CD14-positive monocyte (primary cell): Measurements from ENCODE around the gene ELANE. TPM values are rescaled to one million over a fixed set of nuclear protein-coding genes. Genes with fewer than 3 reads are reported as not detected.

Source experiments
- DNase-seq, 3 donors: peaks; one replicate each; pipeline ENCODE4 v3.0.0-alpha.2; 2011 to 2022
- H2AFZ ChIP-seq: 2 replicates; pipeline ENCODE4 v1.6.0; 2012; ENCODE audit warnings: mild to moderate bottlenecking, low read depth, low read length, inconsistent platforms; ENCODE audit not compliant: insufficient read depth, poor library complexity, severe bottlenecking
- H3K27ac ChIP-seq, 2 donors: 1 replicate in 1 of 2; 2 replicates in 1 of 2; pipeline ENCODE4 v1.5.1; 2012 to 2013; ENCODE audit warnings: low read length in 2 of 2, control low read depth in 1 of 2, inconsistent platforms in 1 of 2, low read depth in 1 of 2, mild to moderate bottlenecking in 1 of 2
- H3K27me3 ChIP-seq, 2 donors: one replicate each; pipeline versions ENCODE4 v1.6.0 to v1.6.1; 2011 to 2013; ENCODE audit warnings: low read length in 2 of 2; ENCODE audit not compliant: control insufficient read depth in 2 of 2, insufficient read depth in 2 of 2
- H3K36me3 ChIP-seq, 2 donors: replicated peaks in 1 of 2; 1 replicate in 1 of 2; 2 replicates in 1 of 2; pipeline versions ENCODE4 v1.5.1 to v1.6.1; 2012 to 2013; ENCODE audit warnings: low read length in 2 of 2, control low read depth in 1 of 2, inconsistent platforms in 1 of 2, mild to moderate bottlenecking in 1 of 2; ENCODE audit not compliant: insufficient read depth in 2 of 2, control insufficient read depth in 1 of 2
- H3K4me1 ChIP-seq, 2 donors: 1 replicate in 1 of 2; 2 replicates in 1 of 2; pipeline versions ENCODE4 v1.5.1 to v1.6.1; 2012 to 2013; ENCODE audit warnings: low read length in 2 of 2, control low read depth in 1 of 2, inconsistent platforms in 1 of 2, mild to moderate bottlenecking in 1 of 2, moderate library complexity in 1 of 2; ENCODE audit not compliant: insufficient read depth in 2 of 2, control insufficient read depth in 1 of 2
- H3K4me2 ChIP-seq: replicated peaks from 2 replicates; pipeline ENCODE3; 2012; ENCODE audit warnings: low read length, moderate library complexity, mild to moderate bottlenecking; ENCODE audit not compliant: poor library complexity, severe bottlenecking; ENCODE audit errors: extremely low read depth
- H3K4me3 ChIP-seq, 3 experiments: fragments of 200-600 bp in 1 of 3; sonication (generic) in 1 of 3; replicated peaks in 1 of 3; 1 replicate in 2 of 3; 2 replicates in 1 of 3; pipeline ENCODE4 v1.5.1; 2011 to 2013; ENCODE audit warnings: low read length in 3 of 3, mild to moderate bottlenecking in 3 of 3, control low read depth in 2 of 3, low read depth in 2 of 3, inconsistent platforms in 1 of 3, moderate library complexity in 1 of 3
- H3K79me2 ChIP-seq: 2 replicates; pipeline ENCODE4 v1.6.0; 2012; ENCODE audit warnings: mild to moderate bottlenecking, control low read depth, inconsistent platforms, low read length, moderate library complexity; ENCODE audit not compliant: insufficient read depth
- H3K9ac ChIP-seq: 2 replicates; pipeline ENCODE4 v1.6.0; 2017; ENCODE audit warnings: low read length, mild to moderate bottlenecking; ENCODE audit not compliant: insufficient read depth, poor library complexity, severe bottlenecking
- H3K9me3 ChIP-seq, 2 donors: replicated peaks in 1 of 2; 1 replicate in 1 of 2; 2 replicates in 1 of 2; pipeline versions ENCODE4 v1.5.1 to v1.6.1; 2012 to 2013; ENCODE audit warnings: low read length in 2 of 2, control low read depth in 1 of 2; ENCODE audit not compliant: control insufficient read depth in 1 of 2, insufficient read depth in 1 of 2
- H4K20me1 ChIP-seq: 2 replicates; pipeline ENCODE4 v1.6.0; 2012; ENCODE audit warnings: mild to moderate bottlenecking, low read length, control low read depth, moderate library complexity; ENCODE audit not compliant: insufficient read depth
- H3K27ac Mint-ChIP-seq, 7 donors: one replicate each; pipeline ENCODE4 v1.8.0; 2020; ENCODE audit warnings: mild to moderate bottlenecking in 7 of 7, mixed read lengths in 7 of 7, moderate library complexity in 6 of 7, inconsistent platforms in 2 of 7
- H3K27me3 Mint-ChIP-seq, 3 donors: one replicate each; pipeline ENCODE4 v1.8.0; 2021 to 2022; ENCODE audit warnings: low read depth in 3 of 3, mild to moderate bottlenecking in 3 of 3, mixed read lengths in 3 of 3, moderate library complexity in 3 of 3, inconsistent platforms in 1 of 3
- H3K36me3 Mint-ChIP-seq, 2 donors: one replicate each; pipeline ENCODE4 v1.8.0; 2020; ENCODE audit warnings: mixed read lengths in 2 of 2, inconsistent platforms in 1 of 2, mild to moderate bottlenecking in 1 of 2
- H3K4me1 Mint-ChIP-seq: one replicate; pipeline ENCODE4 v1.8.0; 2020; ENCODE audit warnings: mild to moderate bottlenecking, mixed read lengths
- H3K4me3 Mint-ChIP-seq, 2 donors: one replicate each; pipeline ENCODE4 v1.8.0; 2020; ENCODE audit warnings: mild to moderate bottlenecking in 2 of 2, mixed read lengths in 2 of 2, moderate library complexity in 1 of 2
- H3K9me3 Mint-ChIP-seq, 7 donors: one replicate each; pipeline ENCODE4 v1.8.0; 2020 to 2022; ENCODE audit warnings: mixed read lengths in 7 of 7, mild to moderate bottlenecking in 6 of 7, moderate library complexity in 6 of 7, inconsistent platforms in 2 of 7
- WGBS: methylation state at CpG from one replicate; pipeline ENCODE4 v1.1.5; 2013; ENCODE audit warnings: missing lambda C conversion rate; ENCODE audit not compliant: insufficient coverage; 5-methylcytosine and 5-hydroxymethylcytosine counted together
- intact Hi-C, 2 donors: fragments of 100-400 bp; cut with micrococcal nuclease; formaldehyde crosslinking; loops; one replicate each; pipeline versions ENCODE4 v1.15.0 to v1.15.1; 2023
- polyA plus RNA-seq, 3 donors: library from polyadenylated mRNA; depleted of rRNA in 1 of 3; unstranded in 2 of 3; stranded (reverse) in 1 of 3; fragments of 300-500 nt in 2 of 3; fragments of >200 nt in 1 of 3; fragmentation: Illumina TruSeq in 2 of 3; gene quantifications; 1 replicate in 2 of 3; 2 replicates in 1 of 3; pipeline ENCODE4 v1.2.3, GENCODE V29; 2012 to 2021
- TF ChIP-seq, protein P1 (sequence below): fragments of 200-600 bp; IDR thresholded peaks from one replicate; pipeline ENCODE4 v1.8.0; 2022; ENCODE audit warnings: antibody characterized with exemption, mild to moderate bottlenecking

The ELANE gene
- polyA plus RNA-seq, 3 donors: 0.61 to 2.0 (median 1.3) TPM

DNA sequence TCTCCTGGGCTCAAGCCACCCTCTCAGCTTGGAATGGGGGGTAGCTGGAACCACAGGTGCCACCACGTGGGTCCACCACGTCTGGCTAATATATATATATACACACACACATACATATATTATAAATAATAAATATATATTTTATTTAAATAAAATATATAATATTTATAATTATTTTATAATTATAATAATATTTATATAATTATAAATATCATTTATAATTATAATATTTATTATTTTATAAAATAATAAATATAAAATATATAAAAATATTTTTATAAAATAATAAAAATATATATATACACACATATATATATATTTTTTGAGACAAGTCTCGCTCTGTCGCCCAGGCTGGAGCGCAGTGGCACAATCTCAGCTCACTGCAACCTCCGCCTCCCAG, 2.4 kb downstream of the ELANE start:
- no peak for DNase-seq
- WGBS: no CpG with 5 or more reads among the region's 6 CpGs
- Mint-ChIP-seq H3K9me3 (no peaks in the 10 kb centered on the region), H3K27ac (no peak overlapping the region), H3K36me3 (no peaks in the 10 kb centered on the region), H3K4me3 (no peak overlapping the region), H3K4me1 (peaks cover 33% of the 10 kb centered on the region), H3K27me3 (peaks cover 4 to 9% (median 8%) of the 10 kb centered on the region in 3 donors)
- no peak overlapping the region for H3K9ac ChIP-seq
- TF ChIP-seq, protein P1, sequence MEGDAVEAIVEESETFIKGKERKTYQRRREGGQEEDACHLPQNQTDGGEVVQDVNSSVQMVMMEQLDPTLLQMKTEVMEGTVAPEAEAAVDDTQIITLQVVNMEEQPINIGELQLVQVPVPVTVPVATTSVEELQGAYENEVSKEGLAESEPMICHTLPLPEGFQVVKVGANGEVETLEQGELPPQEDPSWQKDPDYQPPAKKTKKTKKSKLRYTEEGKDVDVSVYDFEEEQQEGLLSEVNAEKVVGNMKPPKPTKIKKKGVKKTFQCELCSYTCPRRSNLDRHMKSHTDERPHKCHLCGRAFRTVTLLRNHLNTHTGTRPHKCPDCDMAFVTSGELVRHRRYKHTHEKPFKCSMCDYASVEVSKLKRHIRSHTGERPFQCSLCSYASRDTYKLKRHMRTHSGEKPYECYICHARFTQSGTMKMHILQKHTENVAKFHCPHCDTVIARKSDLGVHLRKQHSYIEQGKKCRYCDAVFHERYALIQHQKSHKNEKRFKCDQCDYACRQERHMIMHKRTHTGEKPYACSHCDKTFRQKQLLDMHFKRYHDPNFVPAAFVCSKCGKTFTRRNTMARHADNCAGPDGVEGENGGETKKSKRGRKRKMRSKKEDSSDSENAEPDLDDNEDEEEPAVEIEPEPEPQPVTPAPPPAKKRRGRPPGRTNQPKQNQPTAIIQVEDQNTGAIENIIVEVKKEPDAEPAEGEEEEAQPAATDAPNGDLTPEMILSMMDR: no peak
- no peak overlapping the region for H3K27ac ChIP-seq
- H3K27me3 ChIP-seq: peaks cover 0 to 3% of the 10 kb centered on the region in 2 donors
- H3K4me1 ChIP-seq: peaks cover 45 to 58% of the 10 kb centered on the region in 2 donors
- intact Hi-C loops: loop anchor here (2.0 to 5.0 kb wide), 3 partner anchors 37 to 82 kb away; no protein-coding TSS in a partner anchor
- peaks cover 22% of the 10 kb centered on the region for H3K79me2 ChIP-seq
- H4K20me1 ChIP-seq: no peaks in the 10 kb centered on the region
- H3K4me3 ChIP-seq: no peak overlapping the region
- no peaks in the 10 kb centered on the region for H3K36me3 ChIP-seq
- no peak overlapping the region for H2AFZ ChIP-seq
- H3K4me2 ChIP-seq: no peak overlapping the region
- H3K9me3 ChIP-seq: no peaks in the 10 kb centered on the region

DNA sequence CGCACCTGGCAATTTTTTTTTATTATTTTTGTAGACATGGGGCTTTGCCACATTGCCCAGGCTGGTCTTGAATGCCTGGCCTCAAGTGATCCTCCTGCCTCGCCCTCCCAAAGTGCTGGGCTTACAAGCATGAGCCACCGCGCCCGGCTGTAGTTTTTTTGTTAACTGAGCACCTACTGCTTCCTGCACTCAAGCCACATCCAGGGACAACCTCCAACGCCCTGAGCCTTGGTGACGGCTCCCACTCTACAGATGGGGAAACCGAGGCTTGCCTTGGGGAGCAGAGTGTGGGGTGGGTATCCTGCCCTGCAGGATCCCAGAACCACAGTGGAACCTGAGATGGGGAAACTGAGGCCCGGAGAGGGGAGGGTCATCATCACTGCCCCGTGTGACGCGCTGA, 3.0 kb downstream of the ELANE start:
- Mint-ChIP-seq H3K9me3 (no peaks in the 10 kb centered on the region), H3K27me3 (peaks cover 4 to 9% (median 6%) of the 10 kb centered on the region in 3 donors), H3K27ac (no peak overlapping the region), H3K36me3 (no peaks in the 10 kb centered on the region), H3K4me1 (peaks cover 39% of the 10 kb centered on the region), H3K4me3 (no peak overlapping the region)
- Histone ChIP-seq H3K27ac (no peak overlapping the region), H3K79me2 (peaks cover 27% of the 10 kb centered on the region), H3K27me3 (peaks cover 0 to 3% of the 10 kb centered on the region in 2 donors), H3K9ac (no peak overlapping the region), H3K4me2 (no peak overlapping the region), H3K9me3 (no peaks in the 10 kb centered on the region), H3K36me3 (no peaks in the 10 kb centered on the region), H3K4me1 (peaks cover 51 to 64% of the 10 kb centered on the region in 2 donors), H2AFZ (no peak overlapping the region), H3K4me3 (no peak overlapping the region), H4K20me1 (no peaks in the 10 kb centered on the region)
- TF ChIP-seq, protein P1: no peak
- WGBS: 86% methylated on average over 5 of the region's 12 CpGs
- DNase-seq: no peak
- intact Hi-C loops: loop anchor here in 1 of 2 donors (2.0 kb wide), 1 partner anchor 64 kb away; no protein-coding TSS in a partner anchor
